ENCODE results near the gene PSMB5.
"Not testable (repeated sequence)": the region's sequence is repeated elsewhere in the genome, so short reads cannot be mapped to it uniquely, and the experiment has no call there.

PSMB5 gene

GRCh38 chr14:23023022-23023794 lies 11.5 kb downstream of the PSMB5 start:
- Histone ChIP-seq H3K9me3 (ENCODE audit: insufficient read depth, low read depth, low read length) (no peaks in the 10 kb centered on the region), H3K27me3 (ENCODE audit: insufficient read depth, low read length) (no peaks in the 10 kb centered on the region), H3K4me1 (ENCODE audit: insufficient read depth, low read length) (peaks cover 9% of the 10 kb centered on the region; the same call in 1 of the 2 replicates), H3K36me3 (ENCODE audit: insufficient read depth, low read length) (peaks cover 41% of the 10 kb centered on the region), H3K9ac (ENCODE audit: low read depth, low read length) (no peak overlapping the region), H3K4me3 (ENCODE audit: low read length) (no peak overlapping the region), H3K27ac (ENCODE audit: low read depth, low read length) (no peak overlapping the region)
- WGBS, result 85% methylated on average over 8 of the region's 8 CpGs

- peaks cover 34% of the 10 kb centered on the region for H3K36me3 ChIP-seq (ENCODE audit: insufficient read depth, low read length)
- H3K9me3 ChIP-seq (ENCODE audit: insufficient read depth, low read depth, low read length), result no peaks in the 10 kb centered on the region
- no peak overlapping the region for H3K9ac ChIP-seq (ENCODE audit: low read depth, low read length)
- WGBS, result 90% methylated on average over 7 of the region's 7 CpGs
- H3K27ac ChIP-seq (ENCODE audit: low read depth, low read length), result no peak overlapping the region
- no peak overlapping the region for H3K4me3 ChIP-seq (ENCODE audit: low read length)
- no peaks in the 10 kb centered on the region for H3K27me3 ChIP-seq (ENCODE audit: insufficient read depth, low read length)
- peaks cover 9% of the 10 kb centered on the region; the same call in 1 of the 2 replicates for H3K4me1 ChIP-seq (ENCODE audit: insufficient read depth, low read length)
These were observed 12.7 kb downstream of the PSMB5 start for GRCh38 chr14:23021889-23022442.

- H3K36me3 ChIP-seq (ENCODE audit: insufficient read depth, low read length), result peaks cover 34% of the 10 kb centered on the region
- no peak overlapping the region for H3K9ac ChIP-seq (ENCODE audit: low read depth, low read length)
- no peaks in the 10 kb centered on the region for H3K27me3 ChIP-seq (ENCODE audit: insufficient read depth, low read length)
- peaks cover 9% of the 10 kb centered on the region; the same call in 1 of the 2 replicates for H3K4me1 ChIP-seq (ENCODE audit: insufficient read depth, low read length)
- H3K27ac ChIP-seq (ENCODE audit: low read depth, low read length), result no peak overlapping the region
- 93% methylated on average over 9 of the region's 9 CpGs for WGBS
- H3K4me3 ChIP-seq (ENCODE audit: low read length), result no peak overlapping the region
- H3K9me3 ChIP-seq (ENCODE audit: insufficient read depth, low read depth, low read length), result no peaks in the 10 kb centered on the region
These were observed 13.3 kb downstream of the PSMB5 start for GRCh38 chr14:23021434-23021833.

- WGBS, result 94% methylated on average over 6 of the region's 7 CpGs
- no peaks in the 10 kb centered on the region for H3K9me3 ChIP-seq (ENCODE audit: insufficient read depth, low read depth, low read length)
- no peak overlapping the region for H3K27ac ChIP-seq (ENCODE audit: low read depth, low read length)
- H3K4me1 ChIP-seq (ENCODE audit: insufficient read depth, low read length), result peaks cover 3% of the 10 kb centered on the region; the same call in 1 of the 2 replicates
- peaks cover 25% of the 10 kb centered on the region for H3K36me3 ChIP-seq (ENCODE audit: insufficient read depth, low read length)
- no peak overlapping the region for H3K4me3 ChIP-seq (ENCODE audit: low read length)
- H3K9ac ChIP-seq (ENCODE audit: low read depth, low read length), result no peak overlapping the region
- H3K27me3 ChIP-seq (ENCODE audit: insufficient read depth, low read length), result no peaks in the 10 kb centered on the region
These were observed 14.3 kb downstream of the PSMB5 start for GRCh38 chr14:23020143-23021128.

GRCh38 chr14:23018107-23018506 lies 16.6 kb downstream of the PSMB5 start:
- no peaks in the 10 kb centered on the region for H3K9me3 ChIP-seq (ENCODE audit: insufficient read depth, low read depth, low read length)
- no peaks in the 10 kb centered on the region for H3K4me1 ChIP-seq (ENCODE audit: insufficient read depth, low read length)
- H3K9ac ChIP-seq (ENCODE audit: low read depth, low read length), result no peak overlapping the region

GRCh38 chr14:23017091-23017490 lies 17.6 kb downstream of the PSMB5 start:
- H3K9me3 ChIP-seq (ENCODE audit: insufficient read depth, low read depth, low read length), result no peaks in the 10 kb centered on the region
- H3K27ac ChIP-seq (ENCODE audit: low read depth, low read length), result no peak overlapping the region
- peaks cover 4% of the 10 kb centered on the region; the same call in 1 of the 2 replicates for H3K36me3 ChIP-seq (ENCODE audit: insufficient read depth, low read length)
- no peak overlapping the region for H3K9ac ChIP-seq (ENCODE audit: low read depth, low read length)
- H3K4me3 ChIP-seq (ENCODE audit: low read length), result no peak overlapping the region
- H3K27me3 ChIP-seq (ENCODE audit: insufficient read depth, low read length), result no peaks in the 10 kb centered on the region
- WGBS, result 89% methylated on average over 5 of the region's 5 CpGs
- no peaks in the 10 kb centered on the region for H3K4me1 ChIP-seq (ENCODE audit: insufficient read depth, low read length)

More at GRCh38 chr14:23018107-23018506, 16.6 kb downstream of the PSMB5 start:
- Histone ChIP-seq H3K27me3 (ENCODE audit: insufficient read depth, low read length) (no peaks in the 10 kb centered on the region), H3K36me3 (ENCODE audit: insufficient read depth, low read length) (peaks cover 8% of the 10 kb centered on the region; the same call in 1 of the 2 replicates), H3K27ac (ENCODE audit: low read depth, low read length) (no peak overlapping the region), H3K4me3 (ENCODE audit: low read length) (no peak overlapping the region)

- 82% methylated on average over 4 of the region's 4 CpGs for WGBS
- Histone ChIP-seq H3K36me3 (ENCODE audit: insufficient read depth, low read length) (no peaks in the 10 kb centered on the region), H3K27me3 (ENCODE audit: insufficient read depth, low read length) (no peaks in the 10 kb centered on the region), H3K9ac (ENCODE audit: low read depth, low read length) (no peak overlapping the region), H3K4me3 (ENCODE audit: low read length) (no peak overlapping the region), H3K9me3 (ENCODE audit: insufficient read depth, low read depth, low read length) (no peaks in the 10 kb centered on the region), H3K4me1 (ENCODE audit: insufficient read depth, low read length) (no peaks in the 10 kb centered on the region), H3K27ac (ENCODE audit: low read depth, low read length) (no peak overlapping the region)
These were observed 19.1 kb downstream of the PSMB5 start for GRCh38 chr14:23015618-23016017.

- WGBS, result 92% methylated on average over 5 of the region's 5 CpGs
- not testable (repeated sequence) for H3K27me3 ChIP-seq (ENCODE audit: insufficient read depth, low read length); H3K9me3 ChIP-seq (ENCODE audit: insufficient read depth, low read depth, low read length); H3K36me3 ChIP-seq (ENCODE audit: insufficient read depth, low read length); H3K9ac ChIP-seq (ENCODE audit: low read depth, low read length); H3K4me3 ChIP-seq (ENCODE audit: low read length); H3K27ac ChIP-seq (ENCODE audit: low read depth, low read length)
- H3K4me1 ChIP-seq (ENCODE audit: insufficient read depth, low read length), result peaks cover 11% of the 10 kb centered on the region
These were observed 21.0 kb downstream of the PSMB5 start for GRCh38 chr14:23013749-23014054.

GRCh38 chr14:23013054-23013748 lies 21.5 kb downstream of the PSMB5 start:
- Histone ChIP-seq H3K4me3 (ENCODE audit: low read length) (no peak overlapping the region), H3K4me1 (ENCODE audit: insufficient read depth, low read length) (peaks cover 11% of the 10 kb centered on the region), H3K27me3 (ENCODE audit: insufficient read depth, low read length) (no peaks in the 10 kb centered on the region), H3K9ac (ENCODE audit: low read depth, low read length) (no peak overlapping the region), H3K36me3 (ENCODE audit: insufficient read depth, low read length) (no peaks in the 10 kb centered on the region), H3K27ac (ENCODE audit: low read depth, low read length) (no peak overlapping the region), H3K9me3 (ENCODE audit: insufficient read depth, low read depth, low read length) (no peaks in the 10 kb centered on the region)
- WGBS, result 87% methylated on average over 6 of the region's 6 CpGs

- H3K9ac ChIP-seq (ENCODE audit: low read depth, low read length), result peak within 1 kb of the TSS; percentile 62
- 7% methylated on average over 40 of the region's 40 CpGs for WGBS
- peak within 1 kb of the TSS; percentile 59 for H3K4me3 ChIP-seq (ENCODE audit: low read length)
- H3K27ac ChIP-seq (ENCODE audit: low read depth, low read length), result 0 out of 2 replicates have a peak within 1 kb of the TSS, but pooled peaks have one; percentile 3
- peaks cover 21% of the 10 kb centered on the region for H3K4me1 ChIP-seq (ENCODE audit: insufficient read depth, low read length)
- no peaks in the 10 kb centered on the region for H3K9me3 ChIP-seq (ENCODE audit: insufficient read depth, low read depth, low read length)
- H3K27me3 ChIP-seq (ENCODE audit: insufficient read depth, low read length), result no peaks in the 10 kb centered on the region
- H3K36me3 ChIP-seq (ENCODE audit: insufficient read depth, low read length), result no peaks in the 10 kb centered on the region
These were observed 24.6 kb downstream of the PSMB5 start, which contains the start of gene C14orf93 for GRCh38 chr14:23009939-23010726. C14orf93 (minus strand) TSS chr14:23010143; CDS start chr14:22999023, 11,120 bp downstream.

Data from HUES64 (cell line).